OCI-LY3 (cell line): ENCODE measurements around the gene PTPRT.

Experiments
- CTCF ChIP-seq: fragments of 200-600, 300-600 bp; sonication (generic); IDR thresholded peaks from 2 replicates; pipeline ENCODE4 v1.5.1; 2014; ENCODE audit warnings: antibody characterized with exemption, low read length, low read depth
- EZH2phosphoT487 ChIP-seq: fragments of 200-600 bp; shearing (Covaris generic); IDR thresholded peaks from 2 replicates; pipeline ENCODE4 v1.6.1; 2018; ENCODE audit warnings: antibody characterized with exemption, mixed run types, low read depth

DNA sequence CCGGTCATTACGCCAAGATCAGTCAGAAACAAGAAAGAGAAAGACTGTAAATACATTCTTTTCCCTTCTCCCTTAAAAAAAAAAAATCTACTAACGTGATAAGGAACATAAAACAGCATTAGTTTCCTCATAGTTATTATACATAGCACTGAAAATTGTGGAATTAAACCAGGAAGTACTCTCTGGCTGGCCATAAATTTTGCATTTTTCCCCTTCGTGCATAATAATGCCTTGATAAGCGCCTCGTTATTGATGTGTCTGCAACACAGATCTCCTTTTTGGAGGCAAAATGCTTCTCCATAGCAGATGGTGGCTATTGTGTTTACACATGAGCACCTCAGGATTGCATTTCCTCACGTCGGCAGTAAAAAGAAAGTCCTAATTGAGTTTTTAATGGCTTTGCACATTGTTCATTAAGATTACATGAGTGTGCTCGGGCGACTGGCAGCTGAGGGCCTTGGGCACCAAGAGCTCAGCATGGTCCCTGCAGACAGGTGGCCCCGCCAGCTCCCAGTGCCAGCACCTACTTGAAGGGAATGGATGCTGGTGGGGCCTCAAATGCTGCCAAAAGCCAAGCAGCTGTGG is 394.5 kb downstream of the PTPRT start:
- no peak for TF ChIP-seq CTCF
- no peak for TF ChIP-seq EZH2phosphoT487
